ENCODE results near the gene SUMO1. TPM values are rescaled to one million over a fixed set of nuclear protein-coding genes. Genes with fewer than 3 reads are reported as not detected.
"Not testable (repeated sequence)": the region's sequence is repeated elsewhere in the genome, so short reads cannot be mapped to it uniquely, and the experiment has no call there.

SUMO1 gene
- total and polyA plus RNA-seq, 4 experiments from 2014 or later = 53.2 to 262 (median 98.3) TPM

GRCh38 chr2:202247710-202248109 lies 9.3 kb upstream of the SUMO1 start:
- H3K36me3 Mint-ChIP-seq; H3K4me3 ChIP-seq (ENCODE audit: low read length in 2 of 2); H3K36me3 ChIP-seq (ENCODE audit: insufficient read depth, low read length); H3K9me3 ChIP-seq (ENCODE audit: control insufficient read depth in 1 of 2, low read length in 2 of 2); H3K4me1 ChIP-seq (ENCODE audit: insufficient read depth, low read length); DNase-seq; H3K4me3 Mint-ChIP-seq; H3K27ac ChIP-seq (ENCODE audit: low read depth, low read length); H3K9me3 Mint-ChIP-seq; H3K4me1 Mint-ChIP-seq; H3K27me3 Mint-ChIP-seq; H3K27ac Mint-ChIP-seq; POLR2A ChIA-PET (ENCODE audit: partially characterized antibody); intact Hi-C loops (cut with micrococcal nuclease); H3K27me3 ChIP-seq (ENCODE audit: insufficient read depth, low read length): not testable (repeated sequence)
- CTCF ChIA-PET (ENCODE audit: partially characterized antibody) = interaction anchor here (1.4 kb wide), 1 partner anchor 14 kb away, joined by 3 read pairs; no protein-coding TSS in a partner anchor

GRCh38 chr2:202237787-202238233 lies 587 bp downstream of the SUMO1 start:
- Mint-ChIP-seq H3K9me3 (no peaks in the 10 kb centered on the region), H3K4me3 (peak overlapping the region; percentile 94 to 100 (median 95)), H3K4me1 (peaks cover 21 to 54% (median 39%) of the 10 kb centered on the region in 4 donors), H3K27ac (peak overlapping the region; percentile 31 to 97 (median 94)), H3K36me3 (peaks cover 0 to 12% of the 10 kb centered on the region in 2 donors), H3K27me3 (no peaks in the 10 kb centered on the region)
- no peaks in the 10 kb centered on the region for H3K9me3 ChIP-seq (ENCODE audit: control insufficient read depth in 1 of 2, low read length in 2 of 2)
- POLR2A ChIA-PET (ENCODE audit: partially characterized antibody) = interaction anchor here (0.6 to 1.6 kb wide), 5 partner anchors 28 to 1373 kb away, joined by 3 to 19 read pairs (median 3); partner anchors contain the start of genes CLK1, FZD7 and NOP58
- peak overlapping the region; percentile 81 for H3K27ac ChIP-seq (ENCODE audit: low read depth, low read length)
- peak overlapping the region; percentile 52 to 96 for H3K4me3 ChIP-seq (ENCODE audit: low read length in 2 of 2)
- DNase-seq = peak in 2 of 5 donors; percentile 5 to 52
- intact Hi-C loops (cut with micrococcal nuclease) = loop anchor here (1.0 to 5.0 kb wide), 3 partner anchors 27 to 1426 kb away; partner anchors contain the start of genes ALS2, BZW1 and NOP58
- H3K4me1 ChIP-seq (ENCODE audit: insufficient read depth, low read length) = peaks cover 22% of the 10 kb centered on the region
- H3K36me3 ChIP-seq (ENCODE audit: insufficient read depth, low read length) = no peaks in the 10 kb centered on the region
- CTCF ChIA-PET (ENCODE audit: partially characterized antibody) = no interaction called here
- H3K27me3 ChIP-seq (ENCODE audit: insufficient read depth, low read length) = no peaks in the 10 kb centered on the region

GRCh38 chr2:202221873-202222272 lies 16.5 kb downstream of the SUMO1 start:
- intact Hi-C loops (cut with micrococcal nuclease) = no loop called here
- Mint-ChIP-seq H3K27me3 (no peaks in the 10 kb centered on the region), H3K4me3 (no peak overlapping the region), H3K9me3 (no peaks in the 10 kb centered on the region), H3K36me3 (peaks cover 37 to 47% of the 10 kb centered on the region in 2 donors), H3K27ac (peak overlapping the region in 5 of 7 donors; percentile 2 to 25 (median 18)), H3K4me1 (peaks cover 33 to 62% (median 43%) of the 10 kb centered on the region in 4 donors)
- H3K9me3 ChIP-seq (ENCODE audit: control insufficient read depth in 1 of 2, low read length in 2 of 2) = no peaks in the 10 kb centered on the region
- ChIA-PET POLR2A (ENCODE audit: partially characterized antibody) (no interaction called here), CTCF (ENCODE audit: partially characterized antibody) (interaction anchor here (1.1 kb wide), 1 partner anchor 10 kb away, joined by 4 read pairs; no protein-coding TSS in a partner anchor)
- H3K4me3 ChIP-seq (ENCODE audit: low read length in 2 of 2) = no peak overlapping the region
- no peaks in the 10 kb centered on the region for H3K4me1 ChIP-seq (ENCODE audit: insufficient read depth, low read length)
- no peak overlapping the region for H3K27ac ChIP-seq (ENCODE audit: low read depth, low read length)
- no peaks in the 10 kb centered on the region for H3K27me3 ChIP-seq (ENCODE audit: insufficient read depth, low read length)
- no peak for DNase-seq
- peaks cover 5% of the 10 kb centered on the region for H3K36me3 ChIP-seq (ENCODE audit: insufficient read depth, low read length)

- no peaks in the 10 kb centered on the region for H3K27me3 Mint-ChIP-seq
- CTCF ChIA-PET (ENCODE audit: partially characterized antibody) = no interaction called here
- H3K4me1 ChIP-seq (ENCODE audit: insufficient read depth, low read length) = no peaks in the 10 kb centered on the region
- no peaks in the 10 kb centered on the region for H3K9me3 Mint-ChIP-seq
- H3K4me3 ChIP-seq (ENCODE audit: low read length in 2 of 2) = no peak overlapping the region
- no peaks in the 10 kb centered on the region for H3K27me3 ChIP-seq (ENCODE audit: insufficient read depth, low read length)
- POLR2A ChIA-PET (ENCODE audit: partially characterized antibody) = no interaction called here
- peak overlapping the region in 1 of 7 donors; percentile 25 for H3K27ac Mint-ChIP-seq
- H3K9me3 ChIP-seq (ENCODE audit: control insufficient read depth in 1 of 2, low read length in 2 of 2) = no peaks in the 10 kb centered on the region
- H3K4me1 Mint-ChIP-seq = peaks cover 7 to 17% (median 9%) of the 10 kb centered on the region in 4 donors
- intact Hi-C loops (cut with micrococcal nuclease) = no loop called here
- no peak overlapping the region for H3K27ac ChIP-seq (ENCODE audit: low read depth, low read length)
- peaks cover 21 to 47% of the 10 kb centered on the region in 2 donors for H3K36me3 Mint-ChIP-seq
- H3K4me3 Mint-ChIP-seq = no peak overlapping the region
- DNase-seq = no peak
- peaks cover 18% of the 10 kb centered on the region for H3K36me3 ChIP-seq (ENCODE audit: insufficient read depth, low read length)
Observed at GRCh38 chr2:202215179-202215578, 23.2 kb downstream of the SUMO1 start.

- H3K9me3 ChIP-seq (ENCODE audit: control insufficient read depth in 1 of 2, low read length in 2 of 2) = no peaks in the 10 kb centered on the region
- no peak overlapping the region for H3K4me3 ChIP-seq (ENCODE audit: low read length in 2 of 2)
- no peaks in the 10 kb centered on the region for H3K27me3 ChIP-seq (ENCODE audit: insufficient read depth, low read length)
- POLR2A ChIA-PET (ENCODE audit: partially characterized antibody) = no interaction called here
- intact Hi-C loops (cut with micrococcal nuclease) = no loop called here
- no peak for DNase-seq
- H3K27ac Mint-ChIP-seq = peak overlapping the region in 1 of 7 donors; percentile 10
- no peaks in the 10 kb centered on the region for H3K9me3 Mint-ChIP-seq
- H3K4me3 Mint-ChIP-seq = no peak overlapping the region
- peaks cover 0 to 2% (median 0%) of the 10 kb centered on the region in 4 donors for H3K4me1 Mint-ChIP-seq
- CTCF ChIA-PET (ENCODE audit: partially characterized antibody) = no interaction called here
- H3K36me3 Mint-ChIP-seq = peaks cover 24 to 41% of the 10 kb centered on the region in 2 donors
- H3K27ac ChIP-seq (ENCODE audit: low read depth, low read length) = no peak overlapping the region
- H3K27me3 Mint-ChIP-seq = no peaks in the 10 kb centered on the region
- no peaks in the 10 kb centered on the region for H3K4me1 ChIP-seq (ENCODE audit: insufficient read depth, low read length)
- peaks cover 18% of the 10 kb centered on the region for H3K36me3 ChIP-seq (ENCODE audit: insufficient read depth, low read length)
Observed at GRCh38 chr2:202208526-202208925, 29.9 kb downstream of the SUMO1 start.

GRCh38 chr2:202204855-202205254 lies 33.5 kb downstream of the SUMO1 start:
- H3K27me3 ChIP-seq (ENCODE audit: insufficient read depth, low read length) = no peaks in the 10 kb centered on the region
- Mint-ChIP-seq H3K4me3 (no peak overlapping the region), H3K36me3 (peaks cover 23 to 30% of the 10 kb centered on the region in 2 donors), H3K27ac (no peak overlapping the region), H3K4me1 (peaks cover 0 to 1% (median 0%) of the 10 kb centered on the region in 4 donors), H3K27me3 (no peaks in the 10 kb centered on the region), H3K9me3 (no peaks in the 10 kb centered on the region)
- ChIA-PET CTCF (ENCODE audit: partially characterized antibody) (interaction anchor here (1.0 kb wide), 1 partner anchor 26 kb away, joined by 3 read pairs; no protein-coding TSS in a partner anchor), POLR2A (ENCODE audit: partially characterized antibody) (no interaction called here)
- H3K36me3 ChIP-seq (ENCODE audit: insufficient read depth, low read length) = peaks cover 6% of the 10 kb centered on the region
- no peak for DNase-seq
- H3K4me1 ChIP-seq (ENCODE audit: insufficient read depth, low read length) = no peaks in the 10 kb centered on the region
- H3K9me3 ChIP-seq (ENCODE audit: control insufficient read depth in 1 of 2, low read length in 2 of 2) = no peaks in the 10 kb centered on the region
- no peak overlapping the region for H3K27ac ChIP-seq (ENCODE audit: low read depth, low read length)
- intact Hi-C loops (cut with micrococcal nuclease) = no loop called here
- H3K4me3 ChIP-seq (ENCODE audit: low read length in 2 of 2) = no peak overlapping the region

GRCh38 chr2:202203348-202203747 lies 35.0 kb downstream of the SUMO1 start:
- intact Hi-C loops (cut with micrococcal nuclease) = no loop called here
- POLR2A ChIA-PET (ENCODE audit: partially characterized antibody) = no interaction called here

More at GRCh38 chr2:202203348-202203747, 35.0 kb downstream of the SUMO1 start:
- Histone ChIP-seq H3K27me3 (ENCODE audit: insufficient read depth, low read length) (no peaks in the 10 kb centered on the region), H3K36me3 (ENCODE audit: insufficient read depth, low read length) (no peaks in the 10 kb centered on the region), H3K4me1 (ENCODE audit: insufficient read depth, low read length) (no peaks in the 10 kb centered on the region), H3K27ac (ENCODE audit: low read depth, low read length) (no peak overlapping the region), H3K9me3 (ENCODE audit: control insufficient read depth in 1 of 2, low read length in 2 of 2) (no peaks in the 10 kb centered on the region), H3K4me3 (ENCODE audit: low read length in 2 of 2) (no peak overlapping the region)
- H3K36me3 Mint-ChIP-seq = peaks cover 19 to 26% of the 10 kb centered on the region in 2 donors
- peaks cover 0 to under 1% of the 10 kb centered on the region in 2 donors for H3K27me3 Mint-ChIP-seq
- H3K4me1 Mint-ChIP-seq = peaks cover 0 to 1% (median 0%) of the 10 kb centered on the region in 4 donors
- H3K4me3 Mint-ChIP-seq = no peak overlapping the region
- DNase-seq = no peak
- no peak overlapping the region for H3K27ac Mint-ChIP-seq
- no peaks in the 10 kb centered on the region for H3K9me3 Mint-ChIP-seq
- CTCF ChIA-PET (ENCODE audit: partially characterized antibody) = no interaction called here
